PFSK-1 (cell line): ENCODE data around the gene HS6ST3.

Source experiments
- FOXP2 ChIP-seq: optimal IDR thresholded peaks from 2 replicates; pipeline ENCODE3; 2011; ENCODE audit warnings: borderline replicate concordance, control low read depth, inconsistent platforms; ENCODE audit not compliant: insufficient read depth; ENCODE audit errors: extremely low read length, extremely low read depth
- POLR2AphosphoS5 ChIP-seq: IDR thresholded peaks from 2 replicates; pipeline ENCODE4 v1.6.1; 2012; ENCODE audit warnings: low read depth, mild to moderate bottlenecking, control low read depth, low read length, moderate library complexity
- SIN3A ChIP-seq: IDR thresholded peaks from 2 replicates; pipeline ENCODE4 v1.6.1; 2012; ENCODE audit warnings: mild to moderate bottlenecking, low read length, moderate library complexity, borderline replicate concordance; ENCODE audit not compliant: insufficient read depth
- TAF1 ChIP-seq: IDR thresholded peaks from 2 replicates; pipeline ENCODE4 v1.6.1; 2012; ENCODE audit warnings: low read length, control low read depth, borderline replicate concordance; ENCODE audit not compliant: insufficient read depth
- TF ChIP-seq, protein P1 (sequence below), 2 experiments: IDR thresholded peaks; 2 replicates each; pipeline versions ENCODE4 v1.6.1 to v1.8.0; 2011 to 2012; ENCODE audit warnings: low read depth in 2 of 2, low read length in 2 of 2, control low read depth in 1 of 2, inconsistent platforms in 1 of 2, mild to moderate bottlenecking in 1 of 2, moderate library complexity in 1 of 2; ENCODE audit not compliant: insufficient read depth in 1 of 2

Gene HS6ST3

DNA sequence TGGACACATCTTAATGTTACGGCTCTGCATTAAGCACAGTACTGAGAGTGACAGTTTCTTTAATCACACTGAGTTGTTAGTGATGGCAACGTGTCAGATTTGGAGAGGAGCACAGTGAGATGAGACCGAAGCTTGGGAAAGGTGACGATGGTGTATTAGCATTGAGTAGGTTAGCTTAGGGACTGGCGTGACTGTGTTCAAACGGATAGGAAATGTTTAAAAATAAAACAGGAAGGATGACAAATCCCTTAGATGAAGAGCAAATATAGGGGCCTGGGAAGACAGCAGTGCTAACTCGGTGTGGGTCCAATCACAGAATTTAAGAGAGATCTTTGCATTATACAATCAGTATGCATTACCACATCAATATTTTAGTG is 384.3 kb downstream of the HS6ST3 start:
- TF ChIP-seq SIN3A (no peak), FOXP2 (no peak), POLR2AphosphoS5 (no peak), TAF1 (no peak)
- TF ChIP-seq, protein P1, sequence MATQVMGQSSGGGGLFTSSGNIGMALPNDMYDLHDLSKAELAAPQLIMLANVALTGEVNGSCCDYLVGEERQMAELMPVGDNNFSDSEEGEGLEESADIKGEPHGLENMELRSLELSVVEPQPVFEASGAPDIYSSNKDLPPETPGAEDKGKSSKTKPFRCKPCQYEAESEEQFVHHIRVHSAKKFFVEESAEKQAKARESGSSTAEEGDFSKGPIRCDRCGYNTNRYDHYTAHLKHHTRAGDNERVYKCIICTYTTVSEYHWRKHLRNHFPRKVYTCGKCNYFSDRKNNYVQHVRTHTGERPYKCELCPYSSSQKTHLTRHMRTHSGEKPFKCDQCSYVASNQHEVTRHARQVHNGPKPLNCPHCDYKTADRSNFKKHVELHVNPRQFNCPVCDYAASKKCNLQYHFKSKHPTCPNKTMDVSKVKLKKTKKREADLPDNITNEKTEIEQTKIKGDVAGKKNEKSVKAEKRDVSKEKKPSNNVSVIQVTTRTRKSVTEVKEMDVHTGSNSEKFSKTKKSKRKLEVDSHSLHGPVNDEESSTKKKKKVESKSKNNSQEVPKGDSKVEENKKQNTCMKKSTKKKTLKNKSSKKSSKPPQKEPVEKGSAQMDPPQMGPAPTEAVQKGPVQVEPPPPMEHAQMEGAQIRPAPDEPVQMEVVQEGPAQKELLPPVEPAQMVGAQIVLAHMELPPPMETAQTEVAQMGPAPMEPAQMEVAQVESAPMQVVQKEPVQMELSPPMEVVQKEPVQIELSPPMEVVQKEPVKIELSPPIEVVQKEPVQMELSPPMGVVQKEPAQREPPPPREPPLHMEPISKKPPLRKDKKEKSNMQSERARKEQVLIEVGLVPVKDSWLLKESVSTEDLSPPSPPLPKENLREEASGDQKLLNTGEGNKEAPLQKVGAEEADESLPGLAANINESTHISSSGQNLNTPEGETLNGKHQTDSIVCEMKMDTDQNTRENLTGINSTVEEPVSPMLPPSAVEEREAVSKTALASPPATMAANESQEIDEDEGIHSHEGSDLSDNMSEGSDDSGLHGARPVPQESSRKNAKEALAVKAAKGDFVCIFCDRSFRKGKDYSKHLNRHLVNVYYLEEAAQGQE (IDR thresholded peaks at IDR 0.05; ENCODE audit: insufficient read depth in 1 of 2, low read depth in 2 of 2, low read length in 2 of 2): no peak

DNA sequence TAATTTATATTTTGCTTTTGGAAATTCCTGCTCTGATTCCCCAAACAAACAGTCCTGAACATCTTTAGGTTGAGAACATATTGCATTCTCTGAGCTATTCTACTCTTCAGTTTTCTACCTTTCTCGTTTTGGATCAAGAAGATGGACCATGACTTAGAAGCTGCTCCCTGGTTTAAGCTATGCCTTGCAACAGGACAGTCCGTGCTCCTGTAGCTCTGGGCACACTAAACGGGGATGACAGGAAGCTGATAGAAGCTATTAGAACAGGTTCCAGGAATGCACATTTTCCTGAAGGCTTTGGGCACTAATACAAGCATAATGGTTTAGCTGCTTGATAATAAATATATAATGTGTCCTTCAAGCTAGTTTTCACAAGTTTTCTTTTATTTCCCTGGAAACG is 385.2 kb downstream of the HS6ST3 start:
- TF ChIP-seq FOXP2: no peak
- TF ChIP-seq, protein P1 (IDR thresholded peaks at IDR 0.05; ENCODE audit: insufficient read depth in 1 of 2, low read depth in 2 of 2, low read length in 2 of 2): no peak
- TF ChIP-seq POLR2AphosphoS5: no peak
- no peak for TF ChIP-seq TAF1

DNA sequence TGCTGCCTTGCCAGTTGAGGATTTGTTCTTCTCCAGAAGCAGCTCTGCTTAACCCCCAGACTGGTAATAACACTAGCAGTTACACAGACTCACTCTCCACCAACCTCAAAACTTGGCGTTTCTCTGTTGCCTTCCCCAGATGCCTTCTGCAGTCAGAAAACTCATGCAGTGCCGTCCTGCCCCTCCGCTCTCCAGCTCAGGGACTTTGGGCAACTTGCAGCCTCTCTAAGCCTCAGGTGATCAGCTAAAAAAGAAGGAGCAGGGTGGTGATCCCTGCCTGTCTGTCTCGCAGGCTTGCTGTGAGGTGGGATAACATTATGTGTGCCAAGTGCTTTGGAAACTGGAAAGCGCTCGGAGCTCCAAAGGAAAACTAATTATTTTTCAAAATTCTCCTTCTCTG is 391.6 kb downstream of the HS6ST3 start:
- no peak for TF ChIP-seq FOXP2
- no peak for TF ChIP-seq POLR2AphosphoS5
- TF ChIP-seq SIN3A: no peak
- TF ChIP-seq, protein P1 (IDR thresholded peaks at IDR 0.05; ENCODE audit: insufficient read depth in 1 of 2, low read depth in 2 of 2, low read length in 2 of 2): no peak
- no peak for TF ChIP-seq TAF1

DNA sequence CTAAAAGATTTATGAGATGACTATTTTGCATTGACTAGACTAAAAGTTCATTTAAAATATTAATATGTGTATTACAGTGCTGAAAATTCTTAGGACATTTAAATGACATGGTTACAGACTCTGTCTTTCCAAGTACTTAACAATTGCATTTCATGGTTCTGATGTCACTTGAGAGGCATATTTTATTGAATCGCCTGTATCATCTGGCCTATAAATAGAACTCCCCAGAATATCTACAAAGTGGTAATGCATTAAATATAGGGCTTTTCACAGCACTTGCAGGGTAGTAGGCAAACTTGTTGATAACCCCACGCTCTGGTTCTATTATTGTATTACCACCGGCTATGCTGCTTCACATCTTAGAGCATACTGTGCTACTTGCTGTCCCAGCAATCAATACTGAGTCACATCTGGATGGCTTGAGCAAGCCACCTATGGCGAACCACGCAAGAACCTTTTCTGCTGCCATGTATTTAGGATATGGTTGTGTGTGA is 400.6 kb downstream of the HS6ST3 start:
- TF ChIP-seq TAF1 (no peak), SIN3A (no peak), POLR2AphosphoS5 (no peak)
- TF ChIP-seq, protein P1 (IDR thresholded peaks at IDR 0.05; ENCODE audit: insufficient read depth in 1 of 2, low read depth in 2 of 2, low read length in 2 of 2): no peak

DNA sequence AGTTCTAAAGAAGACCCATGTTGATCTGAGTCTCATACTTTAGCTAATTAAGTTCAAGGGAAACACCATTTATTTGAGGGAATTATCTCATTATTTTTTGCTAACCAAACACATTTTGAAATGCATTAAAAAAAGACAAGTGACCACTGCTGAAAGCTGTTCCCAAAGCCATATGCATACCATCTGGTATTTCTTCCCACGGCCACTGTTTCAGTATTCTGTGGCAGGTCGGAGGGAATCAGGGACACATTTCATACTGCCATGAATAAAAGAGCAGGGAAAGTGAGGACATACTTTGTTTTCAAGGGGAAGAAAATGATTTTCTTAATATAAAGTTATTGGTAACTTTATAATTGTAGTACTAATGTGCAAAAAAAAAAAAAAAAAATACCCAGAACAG is 401.2 kb downstream of the HS6ST3 start:
- no peak for TF ChIP-seq SIN3A
- TF ChIP-seq FOXP2: no peak
- TF ChIP-seq, protein P1 (IDR thresholded peaks at IDR 0.05; ENCODE audit: insufficient read depth in 1 of 2, low read depth in 2 of 2, low read length in 2 of 2): no peak
- no peak for TF ChIP-seq TAF1
- TF ChIP-seq POLR2AphosphoS5: no peak
